GM20000 (cell line): Measurements from ENCODE around the gene CNTNAP5.

Source experiments
- DNase-seq: peaks from one replicate; pipeline ENCODE4 v3.0.0; 2012; ENCODE audit warnings: low spot score
- CTCF ChIP-seq: IDR thresholded peaks from 2 replicates; pipeline ENCODE4 v1.5.1; 2012; ENCODE audit warnings: mild to moderate bottlenecking, control low read depth; ENCODE audit errors: extremely low read depth, missing control alignments

The CNTNAP5 gene

DNA sequence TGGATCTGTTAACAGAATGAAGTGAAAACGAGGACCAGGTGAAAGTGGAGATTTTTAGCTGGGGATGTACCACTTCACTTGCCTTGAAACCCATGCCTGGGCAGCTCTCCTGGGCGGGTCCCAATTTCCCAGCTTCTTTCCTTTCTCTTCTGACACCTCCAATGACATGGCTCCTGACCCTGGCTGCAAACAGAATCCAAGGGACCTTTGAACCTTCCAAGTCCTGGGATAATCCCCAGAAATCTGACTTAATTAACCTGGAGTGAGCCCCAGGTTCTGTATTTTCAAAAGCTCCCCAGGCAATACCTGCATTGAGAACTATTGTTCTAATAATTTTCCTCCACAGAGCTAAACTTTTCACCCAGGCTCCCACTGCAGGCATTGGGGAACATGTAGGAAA is 495.9 kb downstream of the CNTNAP5 start:
- TF ChIP-seq CTCF: no peak
- DNase-seq: no peak

GRCh38 chr2:124523096-124523495 is 498.0 kb downstream of the CNTNAP5 start:
- DNase-seq: no peak
- TF ChIP-seq CTCF: no peak

GRCh38 chr2:124524155-124524915 is 499.2 kb downstream of the CNTNAP5 start:
- no peak for TF ChIP-seq CTCF
- DNase-seq: no peak

GRCh38 chr2:124526221-124526620 is 501.1 kb downstream of the CNTNAP5 start:
- TF ChIP-seq CTCF: no peak
- no peak for DNase-seq

- TF ChIP-seq CTCF: no peak
These were observed 505.1 kb downstream of the CNTNAP5 start for GRCh38 chr2:124530203-124530602.

GRCh38 chr2:124533226-124533954 is 508.3 kb downstream of the CNTNAP5 start:
- no peak for DNase-seq
- no peak for TF ChIP-seq CTCF

More at GRCh38 chr2:124530203-124530602, 505.1 kb downstream of the CNTNAP5 start:
- no peak for DNase-seq

DNA sequence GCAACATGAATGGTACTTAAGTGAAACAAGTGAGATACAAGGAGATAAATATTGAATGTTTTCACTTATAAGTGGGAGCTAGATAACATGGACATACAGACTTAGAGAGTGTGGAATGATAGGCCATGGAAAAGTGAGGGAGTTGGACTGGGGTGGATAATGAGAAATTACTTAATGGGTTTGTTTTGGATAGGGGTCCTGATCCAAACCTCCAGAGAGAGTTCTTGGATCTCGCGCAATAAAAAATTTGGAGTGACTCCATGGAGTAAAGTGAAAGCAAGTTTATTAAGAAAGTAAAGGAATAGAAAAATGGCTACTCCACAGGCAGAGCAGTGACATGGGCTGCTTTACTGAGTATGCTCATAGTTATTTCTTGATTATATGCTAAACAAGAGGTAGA is 508.9 kb downstream of the CNTNAP5 start:
- DNase-seq: no peak
- no peak for TF ChIP-seq CTCF
